HCT116 (cell line): ENCODE data around the gene CTIF.

Experiments
- CBX3 ChIP-seq: IDR thresholded peaks from 2 replicates; pipeline ENCODE4 v1.6.1; 2012; ENCODE audit warnings: low read depth
- CTCF ChIP-seq, 3 experiments: fragments of 200-600 bp in 1 of 3; sonication (generic) in 1 of 3; IDR thresholded peaks in 2 of 3; conservative IDR thresholded peaks in 1 of 3; 2 replicates each; pipeline ENCODE4 v1.5.1; 2012 to 2017; ENCODE audit warnings: low read depth in 2 of 3, low read length in 2 of 3, antibody characterized with exemption in 1 of 3, borderline replicate concordance in 1 of 3, control low read depth in 1 of 3, mild to moderate bottlenecking in 1 of 3, mixed read lengths in 1 of 3, mixed run types in 1 of 3, moderate library complexity in 1 of 3; ENCODE audit not compliant: insufficient read depth in 1 of 3
- EZH2 ChIP-seq: fragments of 200-600 bp; sonication (generic); IDR thresholded peaks from 2 replicates; pipeline ENCODE4 v1.6.1; 2017; ENCODE audit warnings: antibody characterized with exemption, mixed run types

- TF ChIP-seq CTCF (IDR thresholded peaks at IDR 0.05 in 2 of 3, conservative IDR thresholded peaks at IDR 0.05 in 1 of 3; ENCODE audit: borderline replicate concordance in 1 of 3, insufficient read depth in 1 of 3, low read depth in 2 of 3, low read length in 2 of 3) (no peak), CBX3 (no peak), EZH2 (no peak)
Measured at GRCh38 chr18:48563027-48563426, 24.2 kb downstream of the CTIF start.
